Transverse colon (tissue), 4 donors: Measurements from ENCODE around the gene BPGM.

Experiments used
- CTCF ChIP-seq, 5 experiments: fragments of 200-600 bp in 3 of 5; fragments of 450-650 bp in 2 of 5; sonication (generic) in 3 of 5; IDR thresholded peaks; 1 replicate in 2 of 5; 2 replicates in 3 of 5; pipeline ENCODE4 v1.5.1; 2016 to 2017; ENCODE audit warnings: antibody characterized with exemption in 5 of 5, inconsistent platforms in 3 of 5, mild to moderate bottlenecking in 2 of 5, moderate library complexity in 1 of 5
- POLR2AphosphoS5 ChIP-seq, 3 donors: sonication (generic); formaldehyde crosslinking; IDR thresholded peaks; one replicate each; pipeline ENCODE4 v1.6.1; 2016; ENCODE audit warnings: antibody characterized with exemption in 3 of 3

GRCh38 chr7:134710511-134710853 is 63.8 kb downstream of the BPGM start:
- TF ChIP-seq CTCF (IDR thresholded peaks at IDR 0.05) (no peak), POLR2AphosphoS5 (IDR thresholded peaks at IDR 0.05) (no peak)
